Cardiac muscle cell (in vitro differentiated cells and primary cell): ENCODE data around the gene TGFBR3L. TPM values are rescaled to one million over a fixed set of nuclear protein-coding genes. Genes with fewer than 3 reads are reported as not detected.

ENCODE experiments used
- DNase-seq, 2 donors: peaks; one replicate each; pipeline versions ENCODE4 v3.0.0 to v3.0.0-alpha.2; 2010 to 2017; ENCODE audit warnings: low read depth in 1 of 2, low spot score in 1 of 2
- H3K27ac ChIP-seq: fragments of 200-600 bp; sonication (generic); 2 replicates; pipeline ENCODE4 v1.5.1; 2016
- H3K27me3 ChIP-seq: fragments of 200-600 bp; sonication (generic); 2 replicates; pipeline ENCODE4 v1.6.0; 2016; ENCODE audit warnings: control low read depth
- H3K36me3 ChIP-seq: fragments of 200-600 bp; sonication (generic); 2 replicates; pipeline ENCODE4 v1.5.1; 2016; ENCODE audit warnings: control low read depth
- H3K4me1 ChIP-seq: fragments of 200-600 bp; sonication (generic); 2 replicates; pipeline ENCODE4 v1.8.1; 2017; ENCODE audit warnings: low read depth, mild to moderate bottlenecking, mixed run types
- H3K4me3 ChIP-seq: fragments of 200-600 bp; sonication (generic); 2 replicates; pipeline ENCODE4 v1.5.1; 2016; ENCODE audit warnings: mild to moderate bottlenecking
- H3K9me3 ChIP-seq: fragments of 200-600 bp; sonication (generic); 2 replicates; pipeline ENCODE4 v1.5.1; 2017; ENCODE audit warnings: low read depth, mild to moderate bottlenecking, control low read depth
- polyA plus RNA-seq: library from polyadenylated mRNA; unstranded; fragments of >200 nt; fragmentation: Nextera tagmentation; extraction: Ambion mirVana; gene quantifications from 2 replicates; pipeline ENCODE4 v1.2.1, GENCODE V29; 2016
- total RNA-seq: library from RNA; depleted of rRNA; stranded (reverse); fragments of >200 nt; gene quantifications from 2 replicates; pipeline ENCODE4 v1.2.3, GENCODE V29; 2016
- TF ChIP-seq, protein P1 (sequence below): IDR thresholded peaks from 2 replicates; pipeline ENCODE4 v1.5.1; 2012; ENCODE audit warnings: low read depth, mild to moderate bottlenecking, low read length

The TGFBR3L gene
- total and polyA plus RNA-seq, 2 experiments from 2014 or later, result 2.6 to 3.2 TPM

DNA sequence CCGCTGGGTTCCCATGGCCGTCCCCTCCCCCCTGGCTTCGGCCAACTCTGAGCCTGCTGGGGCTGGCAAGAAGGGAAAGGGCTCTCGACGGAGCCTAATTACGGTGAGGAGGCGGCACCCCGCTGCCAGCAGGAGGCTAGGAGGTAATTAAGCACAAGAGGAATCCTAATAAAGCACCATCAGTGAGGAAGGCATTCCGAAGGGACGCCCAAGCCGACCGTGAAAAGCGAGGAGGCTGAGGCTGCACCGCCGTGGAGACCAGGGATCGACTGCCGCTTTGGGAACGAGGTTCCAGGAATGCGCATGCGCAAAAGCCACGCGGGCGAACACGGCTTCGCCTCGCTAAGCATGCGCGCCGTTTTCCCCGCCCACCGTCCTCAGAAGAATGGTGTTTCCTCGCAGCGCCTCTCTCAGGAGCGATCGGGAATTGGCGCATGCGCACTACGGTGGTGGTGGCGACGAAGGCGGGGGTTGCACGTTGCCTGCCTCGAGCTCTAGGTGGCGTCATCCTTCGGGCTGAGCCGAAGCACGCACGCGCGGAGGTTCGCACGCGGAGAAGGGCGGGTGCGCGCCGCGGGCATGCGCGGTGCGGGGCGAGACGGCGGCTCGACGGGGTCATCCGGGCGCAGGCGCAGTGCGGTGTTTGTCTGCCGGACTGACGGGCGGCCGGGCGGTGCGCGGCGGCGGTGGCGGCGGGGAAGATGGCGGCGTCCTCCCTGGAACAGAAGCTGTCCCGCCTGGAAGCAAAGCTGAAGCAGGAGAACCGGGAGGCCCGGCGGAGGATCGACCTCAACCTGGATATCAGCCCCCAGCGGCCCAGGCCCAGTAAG, 11.2 kb upstream of the TGFBR3L start, which contains the start of gene MAP2K7:
MAP2K7 (plus strand) TSS at position 634 of the 830 bp plus-strand sequence; CDS start at position 702, 68 bp downstream.
- Histone ChIP-seq H3K9me3 (no peaks in the 10 kb centered on the region), H3K36me3 (no peaks in the 10 kb centered on the region), H3K27ac (peak within 1 kb of the TSS; percentile 93), H3K4me1 (peaks cover 14% of the 10 kb centered on the region), H3K27me3 (no peaks in the 10 kb centered on the region), H3K4me3 (peak within 1 kb of the TSS; percentile 90)
- DNase-seq, result peak; percentile 99 to 100
- TF ChIP-seq, protein P1, sequence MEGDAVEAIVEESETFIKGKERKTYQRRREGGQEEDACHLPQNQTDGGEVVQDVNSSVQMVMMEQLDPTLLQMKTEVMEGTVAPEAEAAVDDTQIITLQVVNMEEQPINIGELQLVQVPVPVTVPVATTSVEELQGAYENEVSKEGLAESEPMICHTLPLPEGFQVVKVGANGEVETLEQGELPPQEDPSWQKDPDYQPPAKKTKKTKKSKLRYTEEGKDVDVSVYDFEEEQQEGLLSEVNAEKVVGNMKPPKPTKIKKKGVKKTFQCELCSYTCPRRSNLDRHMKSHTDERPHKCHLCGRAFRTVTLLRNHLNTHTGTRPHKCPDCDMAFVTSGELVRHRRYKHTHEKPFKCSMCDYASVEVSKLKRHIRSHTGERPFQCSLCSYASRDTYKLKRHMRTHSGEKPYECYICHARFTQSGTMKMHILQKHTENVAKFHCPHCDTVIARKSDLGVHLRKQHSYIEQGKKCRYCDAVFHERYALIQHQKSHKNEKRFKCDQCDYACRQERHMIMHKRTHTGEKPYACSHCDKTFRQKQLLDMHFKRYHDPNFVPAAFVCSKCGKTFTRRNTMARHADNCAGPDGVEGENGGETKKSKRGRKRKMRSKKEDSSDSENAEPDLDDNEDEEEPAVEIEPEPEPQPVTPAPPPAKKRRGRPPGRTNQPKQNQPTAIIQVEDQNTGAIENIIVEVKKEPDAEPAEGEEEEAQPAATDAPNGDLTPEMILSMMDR, result peak; percentile 55

DNA sequence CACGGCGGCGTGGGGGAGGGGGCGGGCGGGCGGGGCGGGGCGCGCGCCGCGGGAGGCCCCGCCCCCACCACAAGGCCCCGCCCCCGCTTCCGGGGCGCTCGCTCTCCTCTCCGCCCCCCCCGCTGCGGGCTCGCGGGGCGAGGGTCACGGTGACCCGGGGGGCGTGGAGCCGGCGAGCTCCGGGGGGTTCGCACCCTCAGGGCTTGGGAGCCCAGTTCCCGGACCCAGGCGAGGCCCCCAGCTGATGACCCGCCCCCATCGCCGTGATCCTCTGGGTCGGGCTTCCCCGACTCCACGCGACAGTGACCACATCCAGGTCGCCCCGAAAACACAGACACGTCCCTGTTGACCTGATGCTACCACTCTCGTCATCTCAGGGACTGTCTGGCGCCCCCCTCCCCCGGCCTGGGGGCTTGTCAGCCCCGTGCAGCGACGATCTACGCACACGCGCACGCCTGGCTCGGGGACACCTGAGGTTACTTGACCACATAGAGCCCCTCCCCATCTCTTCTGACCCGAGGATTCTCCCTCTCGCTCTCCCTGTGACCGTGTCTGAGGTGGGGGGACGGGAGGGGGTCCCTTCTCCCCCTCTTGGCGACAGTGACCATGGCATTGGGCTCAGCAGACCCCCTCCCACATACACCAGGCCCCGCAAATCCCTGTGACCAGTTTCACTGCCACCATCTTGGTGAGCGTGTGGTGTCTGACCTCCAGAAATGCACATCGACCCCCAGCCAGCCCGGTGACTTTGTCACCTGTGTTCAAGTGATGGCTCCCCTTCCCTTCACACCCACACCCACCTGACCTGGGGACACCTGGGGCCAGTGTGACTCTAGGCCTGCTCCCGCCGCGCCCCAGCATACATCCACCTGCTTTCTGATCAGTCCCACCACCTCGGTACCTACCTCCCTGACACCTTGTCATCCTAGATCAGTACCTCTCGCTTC, 10.3 kb upstream of the TGFBR3L start:
- H3K4me3 ChIP-seq, result peak overlapping the region; percentile 90
- no peaks in the 10 kb centered on the region for H3K27me3 ChIP-seq
- DNase-seq, result peak in 1 of 2 donors; percentile 54
- peaks cover 14% of the 10 kb centered on the region for H3K4me1 ChIP-seq
- no peaks in the 10 kb centered on the region for H3K36me3 ChIP-seq
- TF ChIP-seq, protein P1, result no peak
- H3K27ac ChIP-seq, result peak overlapping the region; percentile 88
- no peaks in the 10 kb centered on the region for H3K9me3 ChIP-seq

DNA sequence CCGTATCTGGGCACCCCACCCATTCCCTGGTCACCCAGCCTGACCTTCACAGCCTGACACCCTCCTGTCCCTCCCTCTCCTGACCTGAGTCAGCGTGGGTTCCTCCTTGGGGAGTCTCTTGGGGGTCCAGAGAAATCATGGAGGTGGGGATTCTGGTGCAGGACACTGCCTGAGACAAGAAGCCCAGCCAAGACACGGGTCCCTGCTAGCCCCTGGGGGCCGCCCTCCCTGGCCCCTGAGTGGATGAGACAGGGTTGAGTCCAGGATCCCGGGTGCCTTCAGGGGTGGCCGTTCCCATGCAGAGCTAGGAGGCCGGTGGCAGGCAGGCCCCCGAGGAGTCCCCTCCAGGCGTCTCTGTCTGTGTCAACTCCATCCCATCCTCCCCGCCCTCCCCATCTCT, 9.4 kb upstream of the TGFBR3L start:
- Histone ChIP-seq H3K4me3 (no peak overlapping the region), H3K27ac (no peak overlapping the region), H3K36me3 (no peaks in the 10 kb centered on the region), H3K9me3 (no peaks in the 10 kb centered on the region), H3K4me1 (peaks cover 14% of the 10 kb centered on the region), H3K27me3 (no peaks in the 10 kb centered on the region)
- TF ChIP-seq, protein P1, result no peak
- no peak for DNase-seq

DNA sequence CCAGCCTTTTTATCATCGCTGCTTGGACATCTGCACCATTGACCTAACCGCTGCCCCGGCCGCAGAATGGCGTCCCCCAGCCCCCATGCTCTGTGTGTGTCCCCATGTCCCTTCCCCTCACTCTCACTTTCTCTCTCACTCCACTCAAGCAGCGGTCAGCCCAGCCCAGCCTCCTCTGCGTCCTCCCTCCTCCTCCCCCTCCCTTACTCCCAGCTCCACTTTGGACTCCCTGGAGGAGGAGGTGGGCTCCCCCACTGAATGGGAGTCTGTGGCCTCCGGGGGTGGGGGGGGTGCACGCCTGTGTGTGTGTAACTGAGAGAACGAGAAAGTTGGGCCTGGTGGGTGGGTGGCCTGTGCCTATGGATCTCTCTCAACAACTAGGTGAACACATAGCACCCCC, 8.8 kb upstream of the TGFBR3L start:
- peaks cover 14% of the 10 kb centered on the region for H3K4me1 ChIP-seq
- H3K27ac ChIP-seq, result no peak overlapping the region
- TF ChIP-seq, protein P1, result no peak
- no peaks in the 10 kb centered on the region for H3K9me3 ChIP-seq
- peaks cover 3% of the 10 kb centered on the region for H3K36me3 ChIP-seq
- no peaks in the 10 kb centered on the region for H3K27me3 ChIP-seq
- no peak for DNase-seq
- no peak overlapping the region for H3K4me3 ChIP-seq

DNA sequence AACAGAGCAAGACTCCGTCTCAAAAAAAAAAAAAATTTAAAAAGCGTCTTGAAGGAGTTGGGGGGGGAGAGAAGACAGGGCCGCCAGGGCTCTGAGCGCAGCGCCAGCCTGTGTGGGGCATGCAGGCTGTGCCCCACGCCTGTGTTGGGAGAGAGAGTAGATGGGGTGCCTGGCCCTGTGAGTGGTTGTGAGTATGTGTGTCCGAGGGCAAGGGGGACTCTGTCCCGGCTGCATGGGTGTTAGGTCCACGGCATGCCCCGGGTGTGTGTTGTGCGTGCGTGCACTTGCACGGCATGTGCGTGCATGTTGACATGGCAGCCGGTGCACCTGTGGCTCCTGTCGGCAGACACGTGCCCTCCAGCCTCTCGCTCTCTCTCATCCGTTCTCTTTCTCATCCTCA, 7.5 kb upstream of the TGFBR3L start:
- no peaks in the 10 kb centered on the region for H3K27me3 ChIP-seq
- TF ChIP-seq, protein P1, result no peak
- H3K36me3 ChIP-seq, result peaks cover 16% of the 10 kb centered on the region
- peaks cover 14% of the 10 kb centered on the region for H3K4me1 ChIP-seq
- no peaks in the 10 kb centered on the region for H3K9me3 ChIP-seq
- DNase-seq, result no peak
- H3K4me3 ChIP-seq, result no peak overlapping the region
- H3K27ac ChIP-seq, result no peak overlapping the region
